Measurements from ENCODE around the gene SYNE3. TPM values are rescaled to one million over a fixed set of nuclear protein-coding genes. Genes with fewer than 3 reads are reported as not detected.

SYNE3 gene
- total RNA-seq, 1 experiment from 2014 or later = 1.9 TPM

GRCh38 chr14:95544588-95544987, 28.1 kb upstream of the SYNE3 start:
- H3K36me3 ChIP-seq (ENCODE audit: low read depth) = no peaks in the 10 kb centered on the region
- H3K9me3 ChIP-seq (ENCODE audit: insufficient read depth, low read depth) = no peaks in the 10 kb centered on the region
- no peak for DNase-seq
- CTCF ChIA-PET = no interaction called here
- POLR2A ChIA-PET (ENCODE audit: unreplicated experiment) = no interaction called here
- peaks cover 20% of the 10 kb centered on the region for H3F3A ChIP-seq (ENCODE audit: insufficient read depth, low read depth)
- H3K4me1 ChIP-seq (replicated peaks; ENCODE audit: insufficient read depth) = peaks cover 32% of the 10 kb centered on the region
- H4K20me1 ChIP-seq (ENCODE audit: insufficient read depth) = no peaks in the 10 kb centered on the region
- H3K79me2 ChIP-seq (ENCODE audit: low read depth) = peaks cover 37% of the 10 kb centered on the region
- TF ChIP-seq EZH2 (IDR thresholded peaks at IDR 0.05; ENCODE audit: low read depth) = no peak
- TF ChIP-seq CTCF (conservative IDR thresholded peaks at IDR 0.05) = no peak
- BruUV-seq (replicated peaks) = no TSS peak
- no peak overlapping the region for H3K27ac ChIP-seq
- H3K27me3 ChIP-seq (ENCODE audit: insufficient read depth, low read depth) = no peaks in the 10 kb centered on the region
- intact Hi-C loops (cut with micrococcal nuclease; ENCODE audit: unreplicated experiment) = no loop called here
- H3K4me2 ChIP-seq = no peak overlapping the region
- no peak overlapping the region for H2AFZ ChIP-seq
- no peak overlapping the region for H3K4me3 ChIP-seq
- no peaks in the 10 kb centered on the region for H3K9me2 ChIP-seq (ENCODE audit: insufficient read depth)

GRCh38 chr14:95543021-95543420, 26.6 kb upstream of the SYNE3 start:
- Histone ChIP-seq H3F3A (ENCODE audit: insufficient read depth, low read depth) (peaks cover 16% of the 10 kb centered on the region), H3K27ac (no peak overlapping the region), H3K36me3 (ENCODE audit: low read depth) (no peaks in the 10 kb centered on the region), H3K4me1 (replicated peaks; ENCODE audit: insufficient read depth) (peaks cover 27% of the 10 kb centered on the region), H3K9me3 (ENCODE audit: insufficient read depth, low read depth) (no peaks in the 10 kb centered on the region), H3K27me3 (ENCODE audit: insufficient read depth, low read depth) (no peaks in the 10 kb centered on the region), H4K20me1 (ENCODE audit: insufficient read depth) (no peaks in the 10 kb centered on the region), H2AFZ (no peak overlapping the region), H3K9me2 (ENCODE audit: insufficient read depth) (no peaks in the 10 kb centered on the region), H3K4me2 (no peak overlapping the region), H3K79me2 (ENCODE audit: low read depth) (peaks cover 52% of the 10 kb centered on the region), H3K4me3 (no peak overlapping the region)
- no peak for DNase-seq
- ChIA-PET POLR2A (ENCODE audit: unreplicated experiment) (no interaction called here), CTCF (no interaction called here)
- TF ChIP-seq EZH2 (IDR thresholded peaks at IDR 0.05; ENCODE audit: low read depth) (no peak), CTCF (conservative IDR thresholded peaks at IDR 0.05) (no peak)
- intact Hi-C loops (cut with micrococcal nuclease; ENCODE audit: unreplicated experiment) = no loop called here
- BruUV-seq (replicated peaks) = no TSS peak

GRCh38 chr14:95541932-95542930, 25.8 kb upstream of the SYNE3 start:
- peaks cover 60% of the 10 kb centered on the region for H3K79me2 ChIP-seq (ENCODE audit: low read depth)
- ChIA-PET CTCF (no interaction called here), POLR2A (ENCODE audit: unreplicated experiment) (no interaction called here)
- H3K27me3 ChIP-seq (ENCODE audit: insufficient read depth, low read depth) = no peaks in the 10 kb centered on the region
- DNase-seq = no peak
- H4K20me1 ChIP-seq (ENCODE audit: insufficient read depth) = no peaks in the 10 kb centered on the region
- H3K36me3 ChIP-seq (ENCODE audit: low read depth) = no peaks in the 10 kb centered on the region
- intact Hi-C loops (cut with micrococcal nuclease; ENCODE audit: unreplicated experiment) = no loop called here
- H3K27ac ChIP-seq = no peak overlapping the region
- peaks cover 19% of the 10 kb centered on the region for H3K4me1 ChIP-seq (replicated peaks; ENCODE audit: insufficient read depth)
- H3K4me2 ChIP-seq = no peak overlapping the region
- H3K4me3 ChIP-seq = no peak overlapping the region
- H3K9me2 ChIP-seq (ENCODE audit: insufficient read depth) = no peaks in the 10 kb centered on the region
- no peaks in the 10 kb centered on the region for H3K9me3 ChIP-seq (ENCODE audit: insufficient read depth, low read depth)
- no TSS peak for BruUV-seq (replicated peaks)
- TF ChIP-seq EZH2 (IDR thresholded peaks at IDR 0.05; ENCODE audit: low read depth) = no peak
- H2AFZ ChIP-seq = no peak overlapping the region
- peaks cover 8% of the 10 kb centered on the region for H3F3A ChIP-seq (ENCODE audit: insufficient read depth, low read depth)
